Activated T-helper 1 cell treated with anti-CD3 and anti-CD28 coated beads, Interleukin-2, amount 50 U/mL, for 16 hours (primary cell): Measurements from ENCODE around the gene PIK3R1.
A peak's percentile ranks its signal among the peaks of the same experiment; 100 is the strongest.

Experiments
- DNase-seq, 2 donors: peaks; one replicate each; pipeline ENCODE4 v3.0.0-alpha.2; 2020; ENCODE audit warnings: low read depth in 1 of 2, low spot score in 1 of 2

Gene PIK3R1

GRCh38 chr5:68215208-68215897, at the start of gene PIK3R1:
Gene PIK3R1 (plus strand): TSS chr5:68215756. CDS start chr5:68226676, 10,920 bp downstream.
- DNase-seq = peak; percentile 83 to 89

DNA sequence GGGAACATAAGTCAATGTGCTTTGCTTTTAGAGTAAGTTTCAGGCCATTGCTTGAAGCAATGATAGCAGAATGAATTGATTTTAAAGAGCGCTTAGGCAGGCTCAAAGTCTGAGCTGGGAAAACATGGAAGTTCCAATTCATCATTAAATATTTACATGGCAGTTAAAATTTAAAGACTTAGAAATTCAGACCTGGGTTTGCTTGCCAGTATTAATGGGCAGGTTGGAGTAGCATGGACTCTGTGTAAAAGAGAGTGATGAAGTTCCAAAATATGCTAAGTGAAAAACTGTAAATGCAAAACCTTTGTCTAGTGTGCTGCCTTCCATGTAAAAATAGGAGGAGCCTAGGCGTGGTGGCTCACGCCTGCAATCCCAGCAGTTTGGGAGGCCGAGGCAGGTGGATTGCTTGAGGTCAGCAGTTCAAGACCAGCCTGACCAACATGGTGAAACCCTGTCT, 48.3 kb upstream of the PIK3R1 start:
- no peak for DNase-seq

- DNase-seq = no peak
Observed at GRCh38 chr5:68169903-68170302, 45.7 kb upstream of the PIK3R1 start.

DNA sequence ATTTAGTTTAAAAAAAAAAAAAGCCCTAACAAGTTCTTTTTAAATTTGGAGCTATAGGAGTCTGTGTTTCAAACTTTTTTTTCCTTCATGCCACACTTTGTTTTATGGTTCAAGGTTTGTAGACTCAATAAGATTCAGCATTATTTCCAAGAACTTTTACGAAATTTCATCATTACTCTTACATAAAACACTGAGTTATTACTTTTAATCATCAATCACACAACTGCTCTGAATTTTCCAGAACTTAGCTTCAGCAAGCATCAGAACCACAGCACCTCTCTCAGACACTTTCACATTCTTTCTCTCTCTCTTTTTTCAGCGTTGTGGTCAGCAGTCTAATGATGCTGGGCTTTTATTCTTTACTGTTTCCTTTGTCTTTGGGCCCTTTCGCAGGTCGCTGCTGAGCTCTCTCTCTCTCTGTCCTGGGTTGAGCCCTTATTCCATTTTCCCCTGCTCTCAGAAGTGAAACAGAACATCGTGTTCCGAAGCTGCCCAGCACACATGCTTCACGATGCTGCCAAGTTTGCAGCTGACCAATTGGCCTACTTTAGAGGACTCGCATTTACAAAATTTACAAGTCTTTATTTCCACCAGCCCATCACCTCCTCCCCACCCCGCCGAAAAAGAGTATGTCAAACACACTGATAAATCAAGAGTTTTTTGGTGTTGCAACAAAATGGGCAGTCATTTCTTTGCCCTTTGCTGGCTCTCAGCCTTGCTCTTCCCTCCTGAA, 44.6 kb upstream of the PIK3R1 start:
- DNase-seq = no peak

DNA sequence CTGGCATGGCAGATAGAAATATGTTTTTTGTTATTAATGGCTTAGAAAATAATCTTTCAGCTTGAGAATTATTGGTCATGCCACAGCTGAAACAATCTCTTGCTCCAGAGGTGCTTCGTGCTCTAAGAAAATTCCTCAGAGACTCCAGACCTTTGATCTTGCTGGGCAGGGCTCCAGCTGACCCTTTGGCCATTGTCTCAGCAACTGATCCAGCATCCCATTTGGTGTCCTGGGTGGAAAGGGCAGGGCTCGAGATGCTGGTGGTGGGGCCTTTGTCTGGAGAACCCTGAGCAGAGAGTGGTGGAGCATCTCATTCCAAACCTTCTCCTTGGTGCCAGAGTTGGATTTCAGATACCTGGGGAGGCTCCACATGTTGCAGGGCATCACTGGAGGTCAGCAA, 43.2 kb upstream of the PIK3R1 start:
- DNase-seq = no peak

- DNase-seq = no peak
Observed at GRCh38 chr5:68173007-68173406, 42.5 kb upstream of the PIK3R1 start.

DNA sequence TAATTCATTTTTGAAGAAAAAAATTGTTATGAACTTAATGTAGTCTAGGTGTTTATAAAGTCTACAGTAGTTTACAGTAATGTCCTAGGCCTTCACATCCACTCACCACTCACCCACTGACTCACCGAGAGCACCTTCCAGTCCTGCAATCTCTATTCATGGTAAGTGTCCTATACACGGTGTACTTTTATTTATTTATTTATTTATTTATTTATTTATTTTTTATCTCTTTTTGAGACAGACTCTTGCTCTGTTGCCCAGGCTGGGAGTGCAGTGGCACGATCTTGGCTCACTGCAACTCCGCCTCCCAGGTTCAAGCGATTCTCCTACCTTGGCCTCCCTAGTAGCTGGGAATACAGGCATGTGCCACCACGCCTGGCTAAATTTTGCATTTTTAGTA, 39.3 kb upstream of the PIK3R1 start:
- DNase-seq = no peak

- DNase-seq = no peak
Observed at GRCh38 chr5:68176802-68177479, 38.6 kb upstream of the PIK3R1 start.

DNA sequence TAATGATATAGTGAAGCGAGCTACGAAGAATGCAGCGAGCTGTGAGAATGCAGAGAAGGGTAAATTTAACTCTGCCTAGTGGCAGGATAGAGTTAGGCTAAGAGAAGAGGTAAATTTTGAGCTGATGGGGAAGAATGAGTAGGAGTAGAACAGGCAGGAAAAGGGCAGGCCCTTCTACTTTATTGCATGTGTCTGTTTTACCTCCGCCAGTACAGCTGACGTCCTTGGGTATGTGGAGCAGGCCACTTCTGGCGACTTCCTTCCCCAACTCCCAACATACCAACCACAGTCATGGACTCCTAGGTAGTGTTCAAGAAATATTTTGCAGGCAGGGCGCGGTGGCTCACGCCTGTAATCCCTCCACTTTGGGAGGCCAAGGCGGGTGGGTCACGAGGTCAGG, 37.9 kb upstream of the PIK3R1 start:
- DNase-seq = no peak

DNA sequence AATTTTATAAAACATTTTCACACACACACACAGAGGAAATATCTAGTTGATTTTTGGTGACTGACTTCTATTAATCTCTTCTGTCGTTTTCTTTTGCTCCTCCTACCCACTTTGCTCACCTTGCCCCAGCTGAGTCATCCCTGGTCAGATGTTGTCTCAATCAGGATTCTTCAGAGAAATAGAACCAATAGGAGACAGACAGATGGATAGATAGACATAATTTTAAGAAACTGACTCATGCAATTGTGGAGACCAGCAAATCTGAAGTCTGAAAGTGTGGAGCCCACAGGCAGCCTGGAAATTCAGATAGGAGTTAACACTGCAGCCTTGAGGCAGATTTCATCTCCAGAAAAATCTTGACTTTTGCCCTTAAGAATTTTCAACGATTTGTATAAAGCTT, 37.0 kb upstream of the PIK3R1 start:
- no peak for DNase-seq

DNA sequence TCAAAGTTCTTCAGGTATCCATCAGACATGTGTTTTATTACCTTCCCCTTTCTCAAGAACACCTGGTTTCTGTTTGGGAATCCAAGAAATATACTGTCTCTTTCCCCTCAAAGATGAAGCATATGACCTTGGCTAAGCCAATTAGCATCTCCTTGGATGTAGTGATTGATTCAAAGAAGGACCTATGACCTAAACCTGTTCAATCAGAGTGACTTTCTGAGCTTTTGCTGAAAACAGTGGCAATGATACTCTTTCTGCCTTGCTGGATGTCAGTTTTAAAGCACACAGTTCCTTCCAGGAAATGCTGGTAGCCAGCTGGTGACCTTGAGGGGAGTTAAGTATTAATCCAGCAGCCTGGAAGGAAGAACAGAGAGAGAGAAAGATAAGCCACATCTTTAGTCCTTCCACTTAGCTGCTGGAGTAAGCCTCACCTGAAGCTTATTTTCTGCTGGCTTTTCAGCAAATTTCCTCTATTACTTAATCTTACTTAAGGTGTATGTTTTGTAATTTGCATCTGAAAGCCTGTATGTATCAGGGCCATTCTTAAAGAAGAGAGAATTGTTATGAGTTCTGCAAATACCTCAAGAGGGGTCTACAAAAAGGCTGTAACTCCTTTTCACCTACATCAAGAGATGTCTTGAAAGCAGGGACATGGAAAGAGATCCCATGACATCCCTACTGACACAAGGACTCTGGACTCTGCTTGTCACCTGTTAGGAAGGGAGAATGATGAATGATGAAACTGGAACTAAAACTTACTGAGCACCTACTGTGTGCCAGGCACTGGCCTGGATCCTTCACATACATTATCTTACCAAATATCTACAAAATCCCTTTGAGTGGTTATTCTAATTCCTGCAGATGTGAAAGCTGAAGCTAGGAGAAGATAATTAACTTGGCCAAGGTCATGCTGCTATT, 35.2 kb upstream of the PIK3R1 start:
- DNase-seq = no peak

GRCh38 chr5:68181039-68181599, 34.4 kb upstream of the PIK3R1 start:
- DNase-seq = no peak

DNA sequence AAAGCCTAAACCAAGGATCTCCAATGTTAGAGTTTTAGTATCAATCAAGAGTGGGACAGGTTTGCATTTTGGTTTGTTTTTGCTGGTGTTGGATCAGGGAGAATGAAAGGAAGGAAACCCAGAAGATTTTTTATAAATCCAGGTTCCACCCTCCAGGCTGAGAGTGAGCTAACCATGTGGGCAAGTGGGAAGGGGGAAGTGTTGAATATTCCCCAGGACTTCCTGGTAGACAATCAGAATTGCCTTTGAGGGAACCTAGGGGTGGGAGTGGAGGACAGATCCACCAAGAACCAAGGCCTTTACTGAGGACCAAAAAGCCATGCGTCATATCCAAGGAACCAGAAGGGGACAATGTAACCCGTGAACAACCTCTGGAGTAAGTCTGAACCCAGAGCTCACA, 33.5 kb upstream of the PIK3R1 start:
- no peak for DNase-seq

DNA sequence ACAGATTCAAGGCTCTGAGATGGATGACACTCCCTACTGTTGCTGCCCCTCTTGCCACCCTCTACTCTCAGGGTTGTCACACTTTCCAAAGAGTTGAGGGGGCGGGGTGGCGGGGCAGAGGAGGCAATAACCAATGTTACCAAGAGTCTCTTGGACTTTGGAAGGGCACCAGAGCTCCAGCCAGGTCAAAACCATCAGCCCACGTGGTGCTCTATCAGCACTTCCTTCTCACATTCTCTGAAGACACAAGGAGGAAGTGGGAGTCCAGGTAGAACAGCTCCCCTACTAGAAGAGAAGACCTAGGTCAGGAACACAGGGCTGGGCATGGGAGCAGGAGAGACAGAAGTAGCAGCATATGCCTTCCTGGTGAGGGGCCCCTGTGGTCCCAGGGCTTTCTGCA, 33.0 kb upstream of the PIK3R1 start:
- DNase-seq = no peak

- no peak for DNase-seq
Observed at GRCh38 chr5:68187268-68188055, 28.1 kb upstream of the PIK3R1 start.

GRCh38 chr5:68189171-68189570, 26.4 kb upstream of the PIK3R1 start:
- no peak for DNase-seq

GRCh38 chr5:68189613-68190012, 25.9 kb upstream of the PIK3R1 start:
- no peak for DNase-seq

DNA sequence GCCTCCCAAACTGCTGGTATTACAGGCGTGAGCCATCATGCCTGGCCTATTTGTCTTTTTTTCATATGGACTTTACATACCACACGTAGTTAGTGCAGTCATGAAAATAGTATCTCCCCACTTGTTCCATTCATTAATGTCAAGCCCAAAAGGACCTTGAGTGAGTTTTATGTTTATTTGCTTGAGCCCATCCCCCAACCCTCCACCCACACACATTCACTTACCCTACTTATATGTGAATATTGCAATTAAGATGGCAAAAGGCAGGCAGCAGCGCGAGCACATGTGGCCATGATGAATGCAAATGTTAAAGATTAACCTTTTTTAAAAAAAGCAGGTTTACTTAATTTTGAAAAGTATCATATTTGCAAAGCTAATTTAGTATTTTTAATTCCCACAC, 24.9 kb upstream of the PIK3R1 start:
- no peak for DNase-seq

DNA sequence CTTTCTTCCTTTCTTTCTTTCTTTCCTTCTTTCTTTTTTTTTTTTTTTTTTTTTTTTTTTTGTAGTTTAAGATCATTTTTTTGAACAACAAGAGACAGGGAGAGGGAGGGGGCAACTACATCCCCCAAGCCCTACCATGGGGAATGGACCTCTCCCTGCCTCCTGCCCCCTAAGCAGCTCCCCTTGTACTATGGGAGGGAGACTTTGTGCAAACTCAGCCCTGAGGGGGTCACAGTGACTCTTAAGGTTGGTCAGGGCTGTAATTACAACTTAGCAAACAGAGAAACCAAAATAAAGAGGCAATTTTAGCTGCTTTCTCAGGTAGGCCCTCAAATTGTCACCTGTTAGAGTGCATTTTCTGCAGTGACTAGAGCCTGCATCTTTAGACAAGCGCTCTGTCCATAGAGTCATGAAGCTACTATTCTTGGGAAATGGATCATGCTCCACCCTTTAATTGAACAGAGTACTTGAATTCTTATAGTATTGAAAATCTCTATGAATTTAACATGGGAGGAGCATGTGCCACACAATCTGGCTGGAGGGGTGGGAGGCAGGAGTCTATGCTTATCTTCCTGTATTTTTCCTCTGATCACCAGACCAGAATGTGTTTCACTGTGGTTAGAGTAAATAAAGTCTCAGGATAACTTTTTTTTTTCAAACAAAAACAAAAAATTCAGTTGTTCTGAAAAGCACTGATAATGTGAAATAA, 24.3 kb upstream of the PIK3R1 start:
- no peak for DNase-seq
